PFSK-1 (cell line): Measurements from ENCODE around the gene LHPP.

Source experiments
- POLR2AphosphoS5 ChIP-seq: IDR thresholded peaks from 2 replicates; pipeline ENCODE4 v1.6.1; 2012; ENCODE audit warnings: low read depth, mild to moderate bottlenecking, control low read depth, low read length, moderate library complexity
- SIN3A ChIP-seq: IDR thresholded peaks from 2 replicates; pipeline ENCODE4 v1.6.1; 2012; ENCODE audit warnings: mild to moderate bottlenecking, low read length, moderate library complexity, borderline replicate concordance; ENCODE audit not compliant: insufficient read depth
- TAF1 ChIP-seq: IDR thresholded peaks from 2 replicates; pipeline ENCODE4 v1.6.1; 2012; ENCODE audit warnings: low read length, control low read depth, borderline replicate concordance; ENCODE audit not compliant: insufficient read depth

DNA sequence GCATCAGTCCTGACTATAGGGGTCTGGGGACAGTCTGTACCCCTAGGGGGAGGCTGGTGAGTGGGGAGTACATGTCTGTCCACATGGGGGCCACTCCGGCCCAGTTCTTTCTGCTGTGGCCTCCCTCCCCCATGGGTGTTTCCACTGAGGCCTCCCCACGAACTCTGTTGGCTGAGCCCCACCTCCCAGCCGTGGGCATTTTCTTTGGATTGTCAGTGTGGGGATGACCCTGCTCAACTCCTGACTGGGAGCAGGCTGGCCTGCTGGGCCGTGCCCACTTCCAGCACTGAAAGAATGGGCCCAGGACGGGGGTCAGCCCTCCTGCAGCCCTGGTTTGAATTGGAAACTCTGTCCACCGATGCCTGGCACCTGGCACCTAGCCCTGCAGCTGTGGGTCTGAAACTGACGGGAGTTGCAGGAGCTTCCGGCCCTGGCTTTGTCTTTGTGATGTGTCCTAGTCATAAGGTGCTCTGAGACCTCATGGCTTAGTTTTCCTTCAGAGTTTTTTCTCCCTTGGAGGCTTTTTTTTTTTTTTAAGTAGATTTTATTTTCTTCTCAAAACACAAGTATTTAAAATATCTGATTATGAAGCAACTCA, 46.5 kb downstream of the LHPP start:
- TF ChIP-seq TAF1 (no peak), SIN3A (no peak), POLR2AphosphoS5 (no peak)
